ENCODE measurements around the gene F8A3. TPM values are rescaled to one million over a fixed set of nuclear protein-coding genes. Genes with fewer than 3 reads are reported as not detected.
A peak's percentile ranks its signal among the peaks of the same experiment; 100 is the strongest.
"Not testable (repeated sequence)": the region's sequence is repeated elsewhere in the genome, so short reads cannot be mapped to it uniquely, and the experiment has no call there.

The F8A3 gene
- 1 to 10 TPM in 4 of 6 donors, under 1 TPM in 2; 0.18 to 6.6 (median 2.5) TPM for total RNA-seq
- polyA plus RNA-seq = 1 to 10 TPM in 1 of 2 donors, not detected in 1; 2.0 TPM

DNA sequence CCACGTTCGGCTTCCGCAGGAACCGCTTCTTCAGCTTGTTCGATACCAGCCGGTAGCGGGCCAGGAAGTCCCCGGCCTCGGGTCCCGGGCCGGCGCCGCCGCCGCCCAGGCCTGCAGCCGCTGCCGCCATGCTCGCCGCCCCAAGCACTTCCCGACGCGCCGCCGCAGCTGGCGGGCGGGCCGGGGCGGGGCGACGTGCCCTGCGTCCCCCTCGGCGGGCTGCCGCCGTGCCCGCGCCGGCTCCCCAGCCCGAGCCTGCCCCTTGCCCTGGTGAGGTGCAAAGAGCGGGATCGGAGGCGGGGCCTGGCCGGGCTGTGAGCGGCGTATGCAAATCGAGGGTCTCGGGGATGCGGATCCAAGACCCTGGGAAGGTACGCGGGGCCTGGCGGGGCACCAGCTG, at the start of gene F8A3:
Gene F8A3 (minus strand): TSS at position 150 of the 400 bp plus-strand sequence. CDS start 20 bp downstream, at position 130.
- H3K36me3 ChIP-seq; H3K9me3 ChIP-seq; FAIRE-seq; H3K4me3 ChIP-seq; intact Hi-C loops (cut with DNase I); H3K27ac ChIP-seq; DNase-seq; H3K4me1 ChIP-seq; H3K27me3 ChIP-seq: not testable (repeated sequence)
- peak; percentile 84 to 92 (median 88) for ATAC-seq
- WGBS, 2 donors = no CpG with 5 or more reads among the region's 51 CpGs

DNA sequence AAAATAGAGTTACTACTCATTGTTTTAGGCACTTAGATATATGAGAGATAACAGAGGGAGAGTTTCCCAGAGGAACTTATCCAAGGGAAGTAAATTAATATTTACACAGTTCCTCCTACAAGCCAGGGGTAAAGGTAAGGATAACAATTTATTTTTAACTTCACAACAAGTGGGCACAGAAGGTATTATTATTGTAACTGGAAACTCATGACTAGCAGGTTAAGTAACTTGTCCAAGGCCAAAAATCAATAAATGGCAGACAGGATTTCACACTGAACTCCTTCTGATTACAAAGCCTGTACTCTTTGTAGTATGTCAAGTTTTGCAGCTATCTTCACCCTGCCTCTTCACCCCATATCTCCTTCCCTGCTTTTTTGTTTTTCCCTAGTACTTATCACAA, 46.9 kb upstream of the F8A3 start:
- Histone ChIP-seq H3K27ac (no peak overlapping the region), H3K4me3 (no peak overlapping the region), H3K4me1 (peaks cover 0 to 9% (median 5%) of the 10 kb centered on the region in 3 donors), H3K9me3 (no peaks in the 10 kb centered on the region), H3K27me3 (no peaks in the 10 kb centered on the region), H3K36me3 (no peaks in the 10 kb centered on the region)
- TF ChIP-seq, protein P1, sequence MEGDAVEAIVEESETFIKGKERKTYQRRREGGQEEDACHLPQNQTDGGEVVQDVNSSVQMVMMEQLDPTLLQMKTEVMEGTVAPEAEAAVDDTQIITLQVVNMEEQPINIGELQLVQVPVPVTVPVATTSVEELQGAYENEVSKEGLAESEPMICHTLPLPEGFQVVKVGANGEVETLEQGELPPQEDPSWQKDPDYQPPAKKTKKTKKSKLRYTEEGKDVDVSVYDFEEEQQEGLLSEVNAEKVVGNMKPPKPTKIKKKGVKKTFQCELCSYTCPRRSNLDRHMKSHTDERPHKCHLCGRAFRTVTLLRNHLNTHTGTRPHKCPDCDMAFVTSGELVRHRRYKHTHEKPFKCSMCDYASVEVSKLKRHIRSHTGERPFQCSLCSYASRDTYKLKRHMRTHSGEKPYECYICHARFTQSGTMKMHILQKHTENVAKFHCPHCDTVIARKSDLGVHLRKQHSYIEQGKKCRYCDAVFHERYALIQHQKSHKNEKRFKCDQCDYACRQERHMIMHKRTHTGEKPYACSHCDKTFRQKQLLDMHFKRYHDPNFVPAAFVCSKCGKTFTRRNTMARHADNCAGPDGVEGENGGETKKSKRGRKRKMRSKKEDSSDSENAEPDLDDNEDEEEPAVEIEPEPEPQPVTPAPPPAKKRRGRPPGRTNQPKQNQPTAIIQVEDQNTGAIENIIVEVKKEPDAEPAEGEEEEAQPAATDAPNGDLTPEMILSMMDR (IDR thresholded peaks at IDR 0.05) = no peak
- DNase-seq = no peak
- no peak for FAIRE-seq
- peak in 3 of 4 donors; percentile 38 to 59 (median 51) for ATAC-seq
- intact Hi-C loops (cut with DNase I) = no loop called here

DNA sequence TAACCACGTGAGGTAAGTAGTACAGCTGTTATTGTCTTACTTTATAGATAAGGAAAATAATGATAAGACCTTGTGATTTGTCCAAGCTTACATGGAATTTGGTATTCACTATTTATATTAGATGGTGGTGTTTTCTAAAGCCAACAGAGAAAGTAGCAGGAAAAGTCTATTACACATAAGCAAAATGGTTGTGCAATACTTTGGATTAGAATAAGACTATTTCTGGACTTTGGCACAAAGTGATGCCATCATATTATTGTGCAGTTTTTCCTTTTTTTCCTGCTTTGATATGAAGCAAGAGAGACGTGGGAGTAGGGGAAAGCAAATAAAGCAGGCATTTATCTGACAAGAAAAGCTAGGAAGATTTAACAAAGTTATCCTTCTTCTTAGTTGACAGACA, 36.7 kb upstream of the F8A3 start:
- H3K4me1 ChIP-seq; FAIRE-seq; intact Hi-C loops (cut with DNase I); H3K4me3 ChIP-seq; H3K9me3 ChIP-seq; H3K27ac ChIP-seq; ATAC-seq; DNase-seq; H3K36me3 ChIP-seq; H3K27me3 ChIP-seq: not testable (repeated sequence)
- no CpG with 5 or more reads among the region's 2 CpGs for WGBS, 2 donors

DNA sequence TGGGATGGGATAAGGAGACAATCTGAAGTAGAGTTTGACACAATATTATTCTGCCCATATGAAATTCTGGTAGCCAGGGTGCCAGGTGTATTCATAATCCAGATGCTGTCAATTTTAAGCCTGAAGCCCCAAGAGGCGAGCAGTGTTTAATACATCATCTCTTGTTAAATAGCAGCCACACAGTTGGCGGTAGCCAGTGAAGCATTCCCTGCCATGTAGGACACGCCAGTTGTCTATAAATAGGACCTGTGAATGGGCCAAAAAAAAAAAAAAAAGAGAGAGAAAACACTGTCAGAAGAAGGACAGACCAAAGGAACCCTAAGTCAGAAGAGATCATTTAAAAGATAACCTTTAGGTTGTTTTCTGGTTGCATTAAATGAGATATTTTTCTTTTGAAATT, 33.0 kb upstream of the F8A3 start:
- FAIRE-seq = not testable (repeated sequence)

DNA sequence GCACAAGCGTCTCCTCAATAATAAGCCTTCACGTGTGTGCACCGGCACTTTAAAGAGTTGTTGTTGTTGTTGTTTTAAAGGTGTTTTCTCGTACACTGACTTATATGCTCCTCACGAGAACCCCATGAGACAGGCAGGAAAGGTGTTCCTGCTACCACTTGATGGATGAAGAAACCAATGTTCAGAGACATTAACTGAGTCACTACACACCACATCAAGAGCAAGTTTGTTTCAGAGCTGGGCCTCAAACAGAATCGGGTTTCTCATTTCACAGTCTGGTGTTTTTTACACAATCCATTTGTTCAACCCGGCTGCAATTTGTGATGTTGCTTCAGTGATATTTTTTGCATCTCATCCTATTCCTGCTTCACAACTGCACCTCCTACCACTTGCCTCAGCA, 18.7 kb upstream of the F8A3 start:
- not testable (repeated sequence) for FAIRE-seq
- WGBS, 2 donors = no CpG with 5 or more reads among the region's 7 CpGs

More for the DNA sequence above, 33.0 kb upstream of the F8A3 start:
- H3K4me3 ChIP-seq; DNase-seq; H3K9me3 ChIP-seq; H3K27me3 ChIP-seq; H3K27ac ChIP-seq; H3K36me3 ChIP-seq; ATAC-seq; H3K4me1 ChIP-seq; intact Hi-C loops (cut with DNase I): not testable (repeated sequence)
- 67 to 75% methylated on average over 1 of the region's 3 CpGs for WGBS, 2 donors

DNA sequence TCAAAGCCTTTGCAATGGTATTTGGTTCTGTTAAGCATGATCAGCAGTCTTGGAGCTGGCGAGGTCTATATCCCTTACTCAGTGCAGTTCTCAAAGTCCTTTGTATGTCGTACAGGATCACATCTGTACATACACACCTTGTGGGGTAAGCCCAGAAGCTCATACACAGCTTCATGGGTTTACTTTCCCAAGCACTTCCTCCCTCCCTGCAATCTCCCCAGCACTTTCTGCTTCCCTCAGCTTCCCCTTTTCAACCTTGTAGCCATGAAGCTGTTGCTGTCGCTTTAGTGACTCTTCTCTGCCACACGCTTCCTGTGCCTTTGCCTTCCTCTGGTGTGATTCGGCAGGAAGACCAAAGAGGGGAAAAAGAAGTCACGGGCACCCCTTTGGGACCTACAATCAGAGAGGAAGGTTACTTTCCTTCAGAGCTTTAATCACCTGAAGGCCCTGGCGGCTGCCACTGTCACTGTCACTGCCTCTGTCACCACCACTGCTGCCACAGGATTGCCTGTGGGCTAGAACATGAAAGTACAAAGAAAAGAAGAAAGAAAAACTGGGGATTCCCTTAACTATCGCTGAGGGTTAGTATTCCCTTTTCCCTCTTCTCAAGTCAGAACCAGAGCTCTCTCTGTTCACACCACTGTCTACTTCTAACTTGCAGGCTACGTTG, 8.0 kb upstream of the F8A3 start:
- not testable (repeated sequence) for FAIRE-seq
- ATAC-seq = peak in 1 of 4 donors; percentile 34
- WGBS, 2 donors = no CpG with 5 or more reads among the region's 9 CpGs

More for the DNA sequence above, 18.7 kb upstream of the F8A3 start:
- DNase-seq; H3K4me3 ChIP-seq; ATAC-seq; H3K4me1 ChIP-seq; H3K27ac ChIP-seq; H3K27me3 ChIP-seq; H3K9me3 ChIP-seq; intact Hi-C loops (cut with DNase I); H3K36me3 ChIP-seq: not testable (repeated sequence)

DNA sequence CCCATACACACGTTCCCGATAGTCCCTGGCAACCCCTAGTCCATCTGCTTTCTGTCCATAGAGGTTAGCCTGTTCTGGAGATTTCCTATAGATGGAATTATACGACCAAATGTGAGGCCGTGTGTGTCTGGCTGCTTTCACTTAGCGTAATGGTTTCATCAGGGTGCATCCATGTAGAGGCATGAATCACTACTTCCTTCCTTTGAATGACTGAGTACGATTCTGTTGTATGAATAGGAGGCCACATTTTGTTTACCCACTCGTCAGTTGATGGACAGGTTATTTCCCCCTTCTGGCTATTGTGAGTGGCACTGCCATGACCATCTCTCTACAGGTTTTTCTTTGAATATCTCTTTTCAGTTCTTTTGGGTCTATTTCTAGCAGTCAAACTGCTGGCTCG, 2.1 kb upstream of the F8A3 start:
- DNase-seq; H3K27ac ChIP-seq; H3K9me3 ChIP-seq; H3K36me3 ChIP-seq; intact Hi-C loops (cut with DNase I); H3K4me1 ChIP-seq; H3K27me3 ChIP-seq; ATAC-seq; H3K4me3 ChIP-seq; FAIRE-seq: not testable (repeated sequence)
- WGBS, 2 donors = no CpG with 5 or more reads among the region's 8 CpGs

More for the DNA sequence above, 8.0 kb upstream of the F8A3 start:
- H3K36me3 ChIP-seq; H3K4me3 ChIP-seq; H3K4me1 ChIP-seq; intact Hi-C loops (cut with DNase I); H3K27me3 ChIP-seq; H3K27ac ChIP-seq; DNase-seq; H3K9me3 ChIP-seq: not testable (repeated sequence)

DNA sequence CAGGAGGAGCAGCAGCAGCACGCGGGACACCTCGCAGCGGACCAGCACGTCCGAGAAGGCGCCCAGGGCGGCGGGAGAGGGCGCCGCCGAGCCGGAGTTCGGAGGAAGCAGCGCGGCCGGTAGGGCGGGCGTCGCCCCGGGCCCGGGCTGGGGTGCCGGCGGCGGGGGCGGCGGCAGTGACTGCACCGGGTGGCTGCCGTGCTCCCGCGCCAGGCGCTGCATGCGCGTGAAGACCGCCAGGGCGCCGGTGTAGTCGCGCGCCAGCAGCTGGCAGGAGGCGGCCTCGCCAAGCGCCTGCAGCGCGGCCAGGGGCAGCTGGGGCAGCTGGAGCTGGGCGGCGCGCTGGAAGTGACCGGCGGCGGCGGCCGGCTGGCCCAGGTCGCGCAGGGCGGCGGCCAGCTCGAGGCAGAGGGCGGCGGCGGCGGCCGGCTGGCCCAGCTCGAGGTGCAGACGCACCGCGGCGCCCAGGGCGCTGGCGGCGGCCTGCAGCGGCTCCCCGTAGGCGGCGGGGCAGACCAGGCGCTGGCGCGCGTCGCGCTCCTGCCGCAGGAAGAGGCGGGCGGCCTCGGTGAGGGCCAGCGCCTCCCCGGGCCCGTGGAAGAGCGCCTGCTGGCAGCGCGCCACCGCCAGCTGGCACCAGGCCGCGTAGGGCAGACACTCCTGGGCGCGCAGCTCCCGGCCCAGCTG, 516 bp downstream of the F8A3 start:
- no CpG with 5 or more reads among the region's 97 CpGs for WGBS, 2 donors

More for the DNA sequence above, 516 bp downstream of the F8A3 start:
- H3K27ac ChIP-seq; H3K27me3 ChIP-seq; H3K4me3 ChIP-seq; FAIRE-seq; DNase-seq; intact Hi-C loops (cut with DNase I); H3K4me1 ChIP-seq; H3K9me3 ChIP-seq; H3K36me3 ChIP-seq: not testable (repeated sequence)
- ATAC-seq = peak; percentile 83 to 86 (median 84)

Measured in pancreas (tissue), 10 donors.